ENCODE measurements around the gene TRIM37. TPM values are rescaled to one million over a fixed set of nuclear protein-coding genes. Genes with fewer than 3 reads are reported as not detected.
"Not testable (repeated sequence)": the region's sequence is repeated elsewhere in the genome, so short reads cannot be mapped to it uniquely, and the experiment has no call there.

The TRIM37 gene, protein sequence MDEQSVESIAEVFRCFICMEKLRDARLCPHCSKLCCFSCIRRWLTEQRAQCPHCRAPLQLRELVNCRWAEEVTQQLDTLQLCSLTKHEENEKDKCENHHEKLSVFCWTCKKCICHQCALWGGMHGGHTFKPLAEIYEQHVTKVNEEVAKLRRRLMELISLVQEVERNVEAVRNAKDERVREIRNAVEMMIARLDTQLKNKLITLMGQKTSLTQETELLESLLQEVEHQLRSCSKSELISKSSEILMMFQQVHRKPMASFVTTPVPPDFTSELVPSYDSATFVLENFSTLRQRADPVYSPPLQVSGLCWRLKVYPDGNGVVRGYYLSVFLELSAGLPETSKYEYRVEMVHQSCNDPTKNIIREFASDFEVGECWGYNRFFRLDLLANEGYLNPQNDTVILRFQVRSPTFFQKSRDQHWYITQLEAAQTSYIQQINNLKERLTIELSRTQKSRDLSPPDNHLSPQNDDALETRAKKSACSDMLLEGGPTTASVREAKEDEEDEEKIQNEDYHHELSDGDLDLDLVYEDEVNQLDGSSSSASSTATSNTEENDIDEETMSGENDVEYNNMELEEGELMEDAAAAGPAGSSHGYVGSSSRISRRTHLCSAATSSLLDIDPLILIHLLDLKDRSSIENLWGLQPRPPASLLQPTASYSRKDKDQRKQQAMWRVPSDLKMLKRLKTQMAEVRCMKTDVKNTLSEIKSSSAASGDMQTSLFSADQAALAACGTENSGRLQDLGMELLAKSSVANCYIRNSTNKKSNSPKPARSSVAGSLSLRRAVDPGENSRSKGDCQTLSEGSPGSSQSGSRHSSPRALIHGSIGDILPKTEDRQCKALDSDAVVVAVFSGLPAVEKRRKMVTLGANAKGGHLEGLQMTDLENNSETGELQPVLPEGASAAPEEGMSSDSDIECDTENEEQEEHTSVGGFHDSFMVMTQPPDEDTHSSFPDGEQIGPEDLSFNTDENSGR
- total RNA-seq = 26.0 TPM

DNA sequence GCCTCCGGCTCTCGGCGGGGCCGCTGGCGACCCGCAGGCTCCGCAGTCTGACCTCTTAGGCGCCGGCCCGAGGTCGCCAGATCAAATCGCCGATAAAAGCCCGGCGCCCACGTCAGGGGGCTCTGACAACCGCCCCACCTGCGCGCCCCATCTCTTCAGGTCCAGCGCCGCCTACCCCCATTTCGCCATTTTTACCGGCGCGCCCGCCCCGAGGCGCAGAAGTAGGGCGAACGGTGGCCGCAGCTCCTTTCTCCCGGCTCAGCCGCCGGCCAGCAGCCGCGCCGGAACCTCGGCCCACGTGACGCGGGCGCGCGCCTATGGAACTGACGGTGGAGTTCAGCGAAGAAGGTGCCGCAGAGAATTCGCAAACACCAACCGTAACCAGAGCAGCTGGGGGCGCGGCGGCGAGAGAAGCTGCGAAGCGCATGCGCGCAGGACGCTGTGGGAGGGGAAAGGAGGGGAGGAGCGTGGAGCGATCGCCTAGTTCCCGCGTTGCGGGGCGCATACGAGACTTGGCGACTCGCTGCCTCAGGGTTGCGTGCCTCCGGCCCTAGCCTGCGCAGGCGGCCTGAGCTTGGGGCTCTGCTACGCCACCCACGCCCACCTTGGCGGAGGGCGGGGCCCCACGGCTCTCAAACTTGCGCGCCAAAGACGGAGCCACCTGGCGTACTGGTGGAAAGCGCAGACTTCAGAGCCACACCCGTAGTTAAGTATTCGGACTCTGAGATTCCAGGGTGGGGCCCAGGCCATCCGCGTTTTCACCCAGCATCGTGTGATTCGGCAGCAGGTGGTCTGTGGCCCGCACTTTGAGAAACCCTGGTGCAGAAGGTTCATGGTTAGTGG is at the start of gene TRIM37:
Gene TRIM37, minus strand, starts transcription at position 418 of the 843 bp plus-strand sequence. CDS start 419 bp downstream, outside the sequence.
- no peaks in the 10 kb centered on the region for H3K9me3 ChIP-seq (ENCODE audit: low read depth, low read length)
- no peaks in the 10 kb centered on the region for H3K27me3 ChIP-seq (ENCODE audit: insufficient read depth, low read length)
- peak within 1 kb of the TSS; percentile 86 for H3K4me3 ChIP-seq (ENCODE audit: low read length)
- peaks cover 23% of the 10 kb centered on the region for H3K4me1 ChIP-seq (ENCODE audit: insufficient read depth, low read length)

DNA sequence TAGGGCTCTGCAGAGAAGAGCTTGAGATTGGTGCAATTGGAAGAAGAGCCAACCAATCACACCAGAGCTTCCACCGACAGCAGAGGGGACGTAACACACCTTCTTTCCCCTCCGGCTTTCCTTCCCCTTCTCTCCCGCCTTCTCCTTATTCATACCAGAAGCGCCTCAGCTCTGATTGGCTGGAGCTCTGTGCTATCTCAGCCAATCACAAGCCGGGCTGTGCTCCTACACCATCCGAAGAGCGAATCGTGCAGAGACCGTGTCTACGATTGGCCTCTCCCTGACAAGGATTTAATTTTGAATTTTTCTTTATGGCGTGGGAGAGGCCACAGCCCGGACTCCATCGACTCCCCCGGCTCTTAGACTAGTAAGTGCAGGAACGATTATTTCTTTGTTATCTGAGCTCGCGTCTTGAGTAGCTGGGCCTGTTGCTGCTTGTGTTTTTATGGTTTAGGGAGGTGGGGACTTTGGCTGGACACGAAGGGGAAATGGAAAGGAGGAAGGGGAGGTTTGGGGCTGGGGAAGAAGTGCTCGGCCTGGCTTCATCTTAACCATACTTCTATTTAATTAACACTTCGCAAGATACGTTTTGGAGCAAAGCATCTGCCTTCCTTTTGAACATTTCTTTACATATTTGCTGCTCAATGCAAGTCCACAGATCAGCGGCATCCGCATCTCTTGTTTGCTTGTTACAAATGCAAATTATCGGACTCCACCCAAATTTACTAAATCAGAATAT is 48.9 kb upstream of the TRIM37 start, which contains the start of gene PRR11:
Gene PRR11, plus strand, starts transcription at position 308 of the 739 bp plus-strand sequence. CDS start 14,007 bp downstream, outside the sequence.
- Histone ChIP-seq H3K9me3 (ENCODE audit: low read depth, low read length) (no peaks in the 10 kb centered on the region), H3K27me3 (ENCODE audit: insufficient read depth, low read length) (no peaks in the 10 kb centered on the region), H3K4me3 (ENCODE audit: low read length) (peak within 1 kb of the TSS; percentile 88), H3K4me1 (ENCODE audit: insufficient read depth, low read length) (peaks cover 29% of the 10 kb centered on the region)

DNA sequence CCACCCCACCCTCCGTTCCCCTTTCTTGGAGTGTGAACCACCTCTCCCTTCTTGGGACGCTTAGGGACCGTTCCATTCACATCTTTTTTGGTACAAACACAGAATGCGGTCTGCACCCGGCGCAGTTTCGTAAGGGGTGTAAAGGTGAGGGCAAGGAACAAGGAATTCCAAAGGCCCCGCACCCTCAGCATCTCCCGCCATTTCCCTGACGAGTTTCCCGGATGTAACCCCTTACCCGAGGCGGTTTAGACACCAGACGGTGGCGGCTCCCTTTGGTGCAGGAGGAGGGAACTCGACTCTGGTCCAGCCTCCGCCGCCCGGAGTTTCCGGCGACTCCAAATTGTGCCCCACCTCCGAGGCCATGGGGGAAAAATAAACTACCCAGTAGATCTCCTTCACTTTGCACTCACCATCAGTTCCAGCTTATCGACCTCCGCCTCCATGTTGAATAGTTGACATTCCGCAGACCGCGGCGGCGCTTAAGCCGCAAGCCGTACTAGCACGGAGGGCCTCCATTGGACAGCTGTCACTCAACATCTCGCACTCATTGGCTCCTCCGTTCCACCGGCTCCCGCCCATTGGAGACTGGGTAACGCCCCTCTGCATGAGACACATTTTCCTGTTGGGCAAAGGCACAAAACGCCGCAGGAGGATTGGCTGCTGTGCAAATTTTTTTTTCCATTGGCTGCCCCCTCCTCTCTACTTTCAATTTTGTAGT is 48.2 kb upstream of the TRIM37 start, which contains the start of gene SKA2:
Gene SKA2, minus strand, starts transcription at position 466 of the 718 bp plus-strand sequence. Its CDS starts 23 bp downstream, at position 443.
- Histone ChIP-seq H3K4me1 (ENCODE audit: insufficient read depth, low read length) (peaks cover 27% of the 10 kb centered on the region), H3K27me3 (ENCODE audit: insufficient read depth, low read length) (no peaks in the 10 kb centered on the region), H3K4me3 (ENCODE audit: low read length) (peak within 1 kb of the TSS; percentile 88), H3K9me3 (ENCODE audit: low read depth, low read length) (no peaks in the 10 kb centered on the region)

DNA sequence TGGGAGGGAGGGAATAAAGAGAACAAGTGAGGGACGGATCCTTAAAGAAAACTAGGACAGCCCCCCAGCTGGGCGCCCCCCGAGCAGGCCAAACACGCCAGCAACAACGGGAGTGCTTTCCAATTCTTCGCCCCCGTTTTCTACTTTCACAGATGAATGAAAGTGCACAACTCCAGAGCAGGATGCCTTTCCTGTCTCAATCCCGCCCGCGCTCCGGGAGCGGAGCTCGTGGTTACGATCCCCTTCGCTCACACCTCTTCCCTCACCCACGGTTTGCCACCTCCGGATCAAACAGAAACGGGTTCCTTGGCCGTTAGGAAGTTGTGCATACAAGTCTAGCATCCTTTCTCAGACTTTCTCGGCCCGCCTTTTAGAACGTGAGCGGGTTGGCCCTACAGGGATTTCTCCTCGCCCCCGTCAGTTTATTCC is 47.6 kb upstream of the TRIM37 start:
- H3K9me3 ChIP-seq (ENCODE audit: low read depth, low read length) = no peaks in the 10 kb centered on the region
- peaks cover 29% of the 10 kb centered on the region for H3K4me1 ChIP-seq (ENCODE audit: insufficient read depth, low read length)
- peak overlapping the region; percentile 88 for H3K4me3 ChIP-seq (ENCODE audit: low read length)
- H3K27me3 ChIP-seq (ENCODE audit: insufficient read depth, low read length) = no peaks in the 10 kb centered on the region

DNA sequence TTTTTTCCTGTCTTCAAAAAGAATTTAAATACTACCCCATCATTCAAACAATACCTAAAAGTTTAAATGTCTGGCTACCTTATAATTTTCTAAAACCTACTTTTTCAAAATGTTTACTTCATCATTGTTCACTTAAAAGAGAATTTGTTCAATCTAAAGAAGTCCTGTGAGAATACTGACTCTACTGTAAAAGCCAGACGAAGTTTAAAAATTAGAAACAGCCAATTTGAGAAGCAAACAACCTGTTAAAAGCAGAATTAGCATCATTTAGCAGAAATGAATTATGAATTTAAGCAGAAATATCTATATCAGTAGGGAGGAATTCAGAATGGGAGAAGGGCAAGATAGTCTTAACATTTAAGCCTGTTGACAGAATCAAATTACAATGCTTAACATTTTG is 46.2 kb upstream of the TRIM37 start:
- peaks cover 29% of the 10 kb centered on the region for H3K4me1 ChIP-seq (ENCODE audit: insufficient read depth, low read length)

DNA sequence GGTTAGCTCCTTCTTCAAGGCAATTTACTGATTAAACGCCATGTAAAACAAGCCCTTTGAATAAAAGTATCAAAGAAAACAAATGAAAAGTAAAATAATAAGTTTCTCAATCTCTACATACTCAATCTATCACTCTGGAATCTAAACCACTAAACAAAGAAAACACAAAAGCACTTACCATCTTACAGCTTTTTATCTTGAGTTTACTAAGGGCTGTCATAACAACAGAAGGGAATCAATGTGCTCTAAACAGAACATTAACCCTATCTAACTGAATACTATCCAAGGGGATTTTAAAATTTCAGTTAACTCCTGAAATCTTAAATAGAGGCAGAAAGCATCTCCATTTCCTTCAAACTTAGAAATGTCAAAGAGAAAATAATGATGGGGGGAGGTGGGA is 44.9 kb upstream of the TRIM37 start:
- Histone ChIP-seq H3K9me3 (ENCODE audit: low read depth, low read length) (no peaks in the 10 kb centered on the region), H3K4me1 (ENCODE audit: insufficient read depth, low read length) (peaks cover 25% of the 10 kb centered on the region), H3K27me3 (ENCODE audit: insufficient read depth, low read length) (no peaks in the 10 kb centered on the region), H3K4me3 (ENCODE audit: low read length) (no peak overlapping the region)

More for the DNA sequence above, 46.2 kb upstream of the TRIM37 start:
- Histone ChIP-seq H3K27me3 (ENCODE audit: insufficient read depth, low read length) (no peaks in the 10 kb centered on the region), H3K4me3 (ENCODE audit: low read length) (no peak overlapping the region), H3K9me3 (ENCODE audit: low read depth, low read length) (no peaks in the 10 kb centered on the region)

DNA sequence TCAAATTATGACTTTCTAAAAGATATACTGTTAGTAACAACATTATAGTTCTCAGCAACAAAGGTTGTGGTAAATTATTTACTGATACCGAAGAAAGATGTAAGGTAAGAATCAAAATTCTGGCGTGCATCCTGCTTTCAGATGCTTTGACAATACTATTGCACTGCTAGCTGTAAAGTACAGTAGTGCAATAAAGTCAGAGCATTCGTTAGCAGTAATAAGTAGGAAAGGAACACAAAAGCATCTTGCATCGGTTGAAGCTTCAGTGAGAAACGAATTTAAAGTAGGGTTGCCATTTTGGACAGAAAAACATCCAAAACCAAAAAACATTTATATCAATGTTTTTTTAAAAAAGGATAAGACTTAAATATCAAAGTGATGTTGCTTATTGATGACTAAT is 44.3 kb upstream of the TRIM37 start:
- no peaks in the 10 kb centered on the region for H3K27me3 ChIP-seq (ENCODE audit: insufficient read depth, low read length)
- no peak overlapping the region for H3K4me3 ChIP-seq (ENCODE audit: low read length)
- no peaks in the 10 kb centered on the region for H3K9me3 ChIP-seq (ENCODE audit: low read depth, low read length)
- peaks cover 19% of the 10 kb centered on the region for H3K4me1 ChIP-seq (ENCODE audit: insufficient read depth, low read length)

DNA sequence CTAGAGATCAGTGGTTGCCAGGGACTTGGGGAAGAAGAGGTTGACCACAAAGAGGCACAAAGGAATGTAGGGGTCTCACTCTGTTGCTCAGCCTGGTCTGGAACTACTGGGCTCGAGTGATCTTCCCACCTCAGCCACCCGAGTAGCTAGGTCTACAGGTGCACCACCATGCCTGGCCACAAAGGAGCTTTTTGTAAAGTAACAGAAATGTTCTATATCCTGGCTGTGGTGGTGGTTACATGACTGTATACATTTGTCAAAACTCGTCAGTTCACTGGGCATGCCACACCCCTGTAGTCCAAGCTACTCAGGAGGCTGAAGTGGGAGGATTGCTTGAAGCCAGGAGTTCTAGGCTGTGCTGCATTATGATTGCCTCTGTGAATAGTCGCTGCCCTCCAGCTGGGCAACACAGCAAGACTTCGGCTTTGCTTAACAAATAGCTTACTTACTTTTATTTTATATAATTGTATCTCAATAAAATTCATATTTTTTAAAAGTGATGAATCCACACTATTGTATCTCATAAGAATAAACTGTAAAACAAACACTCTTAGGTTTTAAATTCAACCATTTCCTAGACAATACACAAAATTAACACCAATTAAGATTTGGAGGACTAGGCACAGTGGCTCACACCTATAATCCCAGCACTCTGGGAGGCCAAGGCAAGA is 43.3 kb upstream of the TRIM37 start:
- peaks cover 16% of the 10 kb centered on the region for H3K4me1 ChIP-seq (ENCODE audit: insufficient read depth, low read length)
- H3K27me3 ChIP-seq (ENCODE audit: insufficient read depth, low read length) = no peaks in the 10 kb centered on the region
- no peaks in the 10 kb centered on the region for H3K9me3 ChIP-seq (ENCODE audit: low read depth, low read length)
- no peak overlapping the region for H3K4me3 ChIP-seq (ENCODE audit: low read length)

DNA sequence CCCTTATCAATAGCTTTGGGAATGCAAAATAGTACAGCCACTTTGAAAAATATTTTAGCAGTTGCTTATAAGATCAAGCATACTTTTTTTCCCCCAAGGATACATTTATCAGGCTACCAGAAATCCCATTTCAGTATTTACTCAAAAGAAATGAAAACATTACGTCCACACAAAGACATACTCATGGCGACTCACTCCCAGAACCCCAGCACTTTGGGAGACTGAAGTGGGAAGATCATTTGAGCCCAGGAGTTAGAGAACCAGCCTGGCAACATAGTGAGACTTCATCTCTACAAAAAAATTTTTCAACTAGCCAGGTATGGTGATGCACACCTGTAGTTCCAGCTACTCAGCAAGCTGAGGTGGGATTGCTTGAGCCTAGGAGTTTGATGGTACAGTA is 42.4 kb upstream of the TRIM37 start:
- no peaks in the 10 kb centered on the region for H3K9me3 ChIP-seq (ENCODE audit: low read depth, low read length)
- H3K27me3 ChIP-seq (ENCODE audit: insufficient read depth, low read length) = no peaks in the 10 kb centered on the region
- H3K4me1 ChIP-seq (ENCODE audit: insufficient read depth, low read length) = peaks cover 12% of the 10 kb centered on the region
- H3K4me3 ChIP-seq (ENCODE audit: low read length) = no peak overlapping the region

DNA sequence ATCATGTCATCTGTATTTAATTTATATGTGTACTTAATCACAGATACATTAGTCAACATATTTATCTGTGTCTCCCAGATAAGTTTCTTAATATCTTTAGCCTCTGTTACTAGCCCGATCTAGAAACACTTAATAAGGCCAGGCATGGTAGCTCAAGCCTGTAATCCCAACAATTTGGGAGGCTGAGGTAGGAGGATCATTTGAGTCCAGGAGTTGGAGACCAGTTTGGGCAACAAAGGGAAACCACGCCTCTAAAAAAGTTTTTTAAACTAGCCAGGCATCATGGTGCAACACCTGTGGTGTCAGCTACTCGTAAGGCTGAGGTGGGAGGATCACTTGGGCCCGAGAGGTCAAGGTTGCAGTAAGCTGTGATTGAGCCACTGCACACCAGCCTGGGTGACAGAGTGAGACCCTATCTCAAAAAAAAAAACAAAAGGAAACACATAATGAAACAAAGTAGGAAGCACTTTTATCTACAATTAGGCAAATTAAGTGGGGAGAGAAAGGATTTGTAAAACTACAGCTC is 39.0 kb upstream of the TRIM37 start:
- Histone ChIP-seq H3K9me3 (ENCODE audit: low read depth, low read length) (no peaks in the 10 kb centered on the region), H3K4me1 (ENCODE audit: insufficient read depth, low read length) (peaks cover 4% of the 10 kb centered on the region), H3K27me3 (ENCODE audit: insufficient read depth, low read length) (no peaks in the 10 kb centered on the region), H3K4me3 (ENCODE audit: low read length) (no peak overlapping the region)

DNA sequence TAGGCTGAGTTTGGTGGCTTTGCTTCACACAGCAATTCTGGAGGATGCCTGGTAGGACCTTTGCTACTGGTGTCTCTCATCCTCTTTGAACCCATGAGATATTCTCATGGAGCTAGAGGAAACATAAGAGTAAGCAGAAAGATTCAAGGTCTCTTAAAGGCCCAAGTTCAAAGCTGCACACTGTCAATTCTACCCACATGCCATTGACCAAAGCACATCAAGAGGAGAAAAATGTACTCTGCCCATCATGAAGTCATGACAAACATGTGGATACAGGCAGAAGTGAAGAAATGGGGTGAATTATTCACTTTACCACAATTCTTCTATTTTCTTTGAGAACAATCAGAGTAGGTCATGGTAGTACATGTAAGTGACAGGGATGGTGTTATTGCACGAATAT is 35.2 kb upstream of the TRIM37 start:
- Histone ChIP-seq H3K4me3 (ENCODE audit: low read length) (no peak overlapping the region), H3K4me1 (ENCODE audit: insufficient read depth, low read length) (no peaks in the 10 kb centered on the region), H3K9me3 (ENCODE audit: low read depth, low read length) (no peaks in the 10 kb centered on the region), H3K27me3 (ENCODE audit: insufficient read depth, low read length) (no peaks in the 10 kb centered on the region)

DNA sequence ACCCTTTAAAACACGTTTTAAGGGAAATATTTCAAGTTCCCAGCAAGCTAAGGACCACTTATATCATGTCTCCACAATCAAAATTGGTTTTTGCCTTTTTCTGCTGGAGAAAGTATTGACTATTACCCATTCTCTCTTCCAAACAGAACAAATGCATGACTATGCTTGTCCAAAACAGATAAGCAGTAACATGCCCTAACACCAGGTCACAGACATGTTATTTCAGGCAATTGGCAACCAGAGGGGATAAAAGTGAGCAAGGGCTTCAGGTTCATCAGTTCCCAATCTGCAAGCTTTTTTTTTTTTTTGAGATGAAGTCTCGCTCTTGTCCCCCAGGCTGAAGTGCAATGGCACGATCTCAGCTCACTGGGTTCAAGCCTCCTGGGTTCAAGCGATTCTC is 33.3 kb upstream of the TRIM37 start:
- Histone ChIP-seq H3K27me3 (ENCODE audit: insufficient read depth, low read length) (no peaks in the 10 kb centered on the region), H3K9me3 (ENCODE audit: low read depth, low read length) (no peaks in the 10 kb centered on the region), H3K4me3 (ENCODE audit: low read length) (no peak overlapping the region), H3K4me1 (ENCODE audit: insufficient read depth, low read length) (no peaks in the 10 kb centered on the region)

DNA sequence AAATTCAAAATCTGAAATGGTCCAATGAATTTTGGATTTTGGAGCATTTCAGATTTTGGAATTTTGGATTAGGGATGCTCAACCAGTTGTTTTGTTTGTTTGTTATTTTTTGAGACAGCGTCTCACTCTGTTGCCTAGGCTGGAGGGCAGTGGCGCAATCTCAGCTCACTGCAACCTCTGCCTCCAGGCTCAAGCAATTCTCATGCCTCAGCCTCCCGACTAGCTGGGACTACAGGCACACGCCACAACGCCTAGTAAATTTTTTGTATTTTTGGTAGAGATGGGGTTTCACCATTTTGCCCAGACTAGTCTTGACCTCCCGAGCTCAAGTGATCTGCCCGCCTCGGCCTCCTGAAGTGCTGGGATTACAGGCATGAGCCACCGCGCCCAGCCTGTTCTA is 31.7 kb upstream of the TRIM37 start:
- not testable (repeated sequence) for H3K9me3 ChIP-seq (ENCODE audit: low read depth, low read length); H3K4me1 ChIP-seq (ENCODE audit: insufficient read depth, low read length); H3K4me3 ChIP-seq (ENCODE audit: low read length); H3K27me3 ChIP-seq (ENCODE audit: insufficient read depth, low read length)

Data from mononuclear cell (primary cell).